GM18508 (cell line): ENCODE results near the gene UNC45A.
"Not testable (repeated sequence)": the region's sequence is repeated elsewhere in the genome, so short reads cannot be mapped to it uniquely, and the experiment has no call there.

Experiments
- ATAC-seq: cut with Tn5 transposase; IDR thresholded peaks from one replicate; pipeline ENCODE4 v1.9.1; 2021; ENCODE audit warnings: moderate number of reproducible peaks; ENCODE audit not compliant: insufficient read depth, unreplicated experiment

The UNC45A gene

DNA sequence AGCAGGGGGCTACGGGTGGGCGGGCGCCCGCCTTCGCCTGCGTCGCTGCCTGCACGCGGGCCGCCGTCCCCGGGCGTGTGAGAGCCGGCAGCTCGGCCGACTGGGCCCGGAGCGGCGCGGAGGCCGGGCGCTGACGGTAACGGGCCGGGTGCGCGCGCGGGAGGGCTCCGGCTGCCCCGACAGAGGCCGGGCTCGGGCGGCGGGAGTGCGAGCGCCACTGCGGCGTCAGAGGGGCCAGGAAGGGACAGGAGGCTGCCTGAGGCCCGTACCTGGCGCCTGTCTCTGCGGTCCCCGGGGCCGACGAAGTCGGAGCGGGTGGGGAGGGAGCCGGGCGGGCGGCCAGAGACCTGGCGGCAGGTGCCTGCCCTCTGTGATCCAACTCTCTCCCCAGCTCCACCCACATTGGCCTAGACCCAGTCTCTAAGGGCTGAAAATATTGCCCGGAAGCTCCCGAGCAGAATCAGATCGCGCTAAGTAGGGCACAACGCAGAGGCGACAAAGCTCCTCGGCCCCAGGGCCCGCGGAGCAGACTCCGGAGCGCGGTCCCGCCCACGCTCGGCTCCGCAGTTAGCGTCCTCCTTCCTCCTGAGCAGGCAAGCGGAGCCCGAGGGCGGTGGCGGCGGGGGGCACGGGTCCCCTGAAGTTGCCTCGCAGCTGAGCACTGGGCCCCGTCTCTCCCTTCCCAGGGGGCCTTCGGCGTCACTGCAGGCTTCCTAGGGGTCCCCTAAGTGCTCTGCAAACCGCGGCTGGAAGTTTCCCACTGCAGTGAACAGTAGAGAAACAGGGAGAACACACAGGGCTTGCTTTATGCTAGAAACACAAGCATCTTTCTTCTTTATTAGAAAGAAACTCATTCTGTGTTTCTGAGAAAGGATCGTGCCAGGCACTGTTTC lies 32.0 kb upstream of the UNC45A start, which contains the start of gene MAN2A2:
MAN2A2 (plus strand) TSS at position 463 of the 893 bp plus-strand sequence. CDS start 906 bp downstream, outside the sequence.
- ATAC-seq, result no peak

DNA sequence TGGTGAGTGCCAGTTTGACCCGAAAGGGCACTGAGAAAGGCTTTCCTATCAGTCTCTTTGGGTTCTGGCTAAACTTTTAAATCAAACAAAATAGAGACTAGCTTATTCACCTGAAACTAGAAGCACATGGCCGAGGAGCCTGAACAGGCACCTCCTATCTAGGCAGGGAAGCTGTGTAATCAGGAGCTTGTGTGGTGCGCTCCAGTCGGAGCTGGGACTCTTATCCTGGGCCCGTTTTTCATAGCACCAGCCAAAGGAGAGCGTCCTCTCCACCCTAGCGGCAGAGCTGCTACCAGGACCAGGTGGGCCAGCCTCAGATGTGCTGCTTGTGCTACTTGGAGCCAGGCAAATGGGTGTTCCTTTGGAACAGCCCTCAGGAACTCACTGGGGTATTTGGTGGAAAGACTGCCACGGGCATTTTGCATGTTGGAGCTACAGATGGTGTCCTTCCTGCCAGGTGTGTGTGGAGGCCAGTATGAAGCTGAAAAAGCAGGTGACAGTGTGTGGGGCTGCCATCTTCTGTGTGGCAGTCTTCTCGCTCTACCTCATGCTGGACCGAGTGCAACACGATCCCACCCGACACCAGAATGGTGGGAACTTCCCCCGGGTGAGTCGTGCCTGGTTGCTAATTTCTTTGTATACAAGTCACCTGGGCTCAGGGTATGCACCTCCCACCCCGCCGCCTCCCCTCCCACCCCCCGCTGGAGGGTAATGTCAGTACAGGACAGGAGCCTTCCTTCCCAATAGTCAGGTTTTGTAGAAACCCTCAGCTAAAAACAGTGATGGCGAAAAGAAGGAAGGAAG lies 31.1 kb upstream of the UNC45A start:
- no peak for ATAC-seq

DNA sequence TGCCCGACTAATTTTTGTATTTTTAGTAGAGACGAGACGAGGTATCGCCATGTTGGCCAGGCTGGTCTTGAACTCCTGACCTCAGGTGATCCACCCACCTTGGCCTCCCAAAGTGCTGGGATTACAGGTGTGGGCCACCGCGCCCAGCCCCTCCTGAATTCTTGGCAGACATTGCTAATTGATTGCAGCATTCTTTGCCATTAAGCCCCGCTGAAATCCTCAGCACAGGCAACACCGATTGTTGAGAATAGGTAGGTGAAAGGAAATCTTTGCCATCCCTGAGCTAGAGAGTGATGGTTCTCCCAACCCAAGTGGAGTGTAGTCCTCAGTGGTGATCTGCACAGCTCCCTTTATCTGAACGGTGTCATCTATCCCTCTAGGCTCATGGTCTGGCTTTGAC lies 30.3 kb upstream of the UNC45A start:
- no peak for ATAC-seq

DNA sequence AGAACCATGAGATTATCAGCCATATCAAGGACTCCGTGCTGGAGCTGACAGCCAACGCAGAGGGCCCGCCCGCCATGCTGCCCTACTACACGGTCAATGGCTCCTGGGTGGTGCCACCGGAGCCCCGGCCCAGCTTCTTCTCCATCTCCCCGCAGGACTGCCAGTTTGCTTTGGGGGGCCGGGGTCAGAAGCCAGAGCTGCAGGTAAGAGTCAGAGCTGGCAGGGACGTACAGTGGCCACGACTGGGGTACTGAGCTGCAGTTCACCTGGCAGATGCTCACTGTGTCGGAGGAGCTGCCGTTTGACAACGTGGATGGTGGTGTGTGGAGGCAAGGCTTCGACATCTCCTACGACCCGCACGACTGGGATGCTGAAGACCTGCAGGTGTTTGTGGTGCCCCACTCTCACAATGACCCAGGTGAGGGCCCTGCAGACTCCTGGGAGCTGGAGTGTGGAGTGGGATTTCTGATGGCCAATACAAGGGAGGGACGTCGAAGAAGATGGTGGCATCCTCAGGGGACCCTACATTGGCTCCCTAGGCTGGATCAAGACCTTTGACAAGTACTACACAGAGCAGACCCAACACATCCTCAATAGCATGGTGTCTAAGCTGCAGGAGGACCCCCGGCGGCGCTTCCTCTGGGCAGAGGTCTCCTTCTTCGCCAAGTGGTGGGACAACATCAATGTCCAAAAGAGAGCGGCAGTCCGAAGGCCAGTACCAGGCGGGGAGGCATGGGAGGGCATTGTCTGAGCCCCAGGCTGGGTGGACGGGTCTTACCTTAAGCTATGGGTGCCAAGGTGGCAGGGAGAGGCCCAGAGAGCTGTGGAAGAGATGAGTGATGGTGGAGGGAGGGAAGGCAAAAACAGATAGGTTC lies 29.5 kb upstream of the UNC45A start:
- ATAC-seq, result no peak

DNA sequence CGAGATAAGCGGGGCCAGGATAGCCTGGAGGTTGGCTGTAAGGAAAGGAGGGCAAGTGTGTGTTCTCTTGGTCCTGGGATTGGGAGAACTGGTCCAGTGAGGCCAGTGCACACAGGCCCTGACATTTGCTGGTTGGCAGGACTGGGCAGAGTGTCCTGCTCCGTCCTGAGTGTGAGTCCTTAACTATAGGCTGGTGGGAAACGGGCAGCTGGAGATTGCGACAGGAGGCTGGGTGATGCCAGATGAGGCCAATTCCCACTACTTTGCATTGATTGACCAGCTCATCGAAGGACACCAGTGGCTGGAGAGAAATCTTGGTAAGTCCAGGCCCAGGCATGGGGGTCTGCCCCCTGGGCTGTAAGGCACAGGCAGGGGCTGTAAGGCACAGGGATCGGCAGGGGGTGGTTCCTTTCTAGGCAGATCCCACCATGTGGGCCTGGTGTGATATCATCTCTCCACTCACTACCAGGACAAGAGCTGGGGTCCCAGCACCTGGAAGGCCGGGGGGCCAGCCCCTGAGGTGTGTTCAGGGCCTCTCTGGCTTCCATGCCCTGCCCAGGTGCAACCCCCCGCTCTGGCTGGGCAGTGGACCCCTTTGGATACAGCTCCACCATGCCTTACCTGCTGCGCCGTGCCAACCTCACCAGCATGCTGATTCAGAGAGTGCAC lies 28.8 kb upstream of the UNC45A start:
- no peak for ATAC-seq

DNA sequence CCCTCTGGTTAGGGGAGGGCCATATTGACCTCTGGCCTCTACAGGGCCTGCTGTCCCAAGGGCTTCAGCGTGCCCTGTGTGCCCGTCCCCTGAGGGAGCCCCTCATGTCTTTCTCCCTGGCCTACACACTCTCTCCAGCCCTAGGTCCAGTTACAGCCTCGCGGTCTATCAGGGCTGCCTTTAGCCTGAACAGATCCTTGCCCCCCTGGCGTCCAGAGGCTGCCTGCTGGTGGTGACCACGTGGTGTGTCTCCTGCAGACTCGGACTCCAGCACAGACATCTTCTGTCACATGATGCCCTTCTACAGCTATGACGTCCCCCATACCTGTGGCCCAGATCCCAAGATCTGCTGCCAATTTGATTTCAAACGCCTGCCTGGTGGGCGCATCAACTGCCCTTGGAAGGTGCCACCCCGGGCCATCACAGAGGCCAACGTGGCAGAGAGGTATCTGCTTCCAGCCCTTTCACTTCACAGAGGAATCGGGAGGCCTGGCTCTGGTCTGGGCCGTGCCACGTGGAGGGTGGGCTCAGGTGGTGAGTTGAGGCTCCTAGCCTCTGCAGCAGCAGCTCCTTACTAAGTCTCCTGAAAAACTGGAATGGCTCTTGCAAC lies 27.9 kb upstream of the UNC45A start:
- ATAC-seq, result no peak

DNA sequence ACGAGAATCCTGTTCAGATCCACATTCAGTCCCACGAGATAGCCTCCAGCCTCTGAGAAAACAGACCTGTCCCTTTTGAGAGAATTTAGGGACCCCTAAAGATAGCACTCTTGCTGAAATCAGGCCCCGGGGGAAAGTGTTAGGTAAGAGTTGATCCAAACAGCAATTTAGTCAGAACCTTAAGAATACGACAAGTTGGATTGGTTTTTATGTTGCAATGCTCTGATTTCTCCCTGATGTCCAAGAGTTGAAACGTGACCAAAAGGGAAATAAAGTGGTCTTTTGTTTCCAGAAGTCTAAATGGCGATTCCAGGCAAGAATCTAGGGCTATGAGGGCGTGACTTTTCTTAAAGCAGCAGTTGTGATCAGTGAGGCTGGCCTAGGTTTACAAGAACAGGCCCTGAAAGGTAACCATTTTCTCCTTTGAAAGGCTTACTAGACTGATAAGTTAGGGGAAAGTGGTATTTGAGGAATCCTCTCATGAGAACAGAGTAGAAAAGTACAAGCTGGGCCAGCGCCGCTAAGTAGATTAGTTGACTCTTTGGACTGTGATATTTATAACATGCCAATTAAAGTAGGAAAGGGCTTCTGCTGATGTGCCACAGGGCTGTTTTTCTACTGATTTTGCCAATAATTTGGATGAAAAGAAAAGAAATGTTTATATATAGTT lies 27.1 kb upstream of the UNC45A start:
- ATAC-seq, result no peak

DNA sequence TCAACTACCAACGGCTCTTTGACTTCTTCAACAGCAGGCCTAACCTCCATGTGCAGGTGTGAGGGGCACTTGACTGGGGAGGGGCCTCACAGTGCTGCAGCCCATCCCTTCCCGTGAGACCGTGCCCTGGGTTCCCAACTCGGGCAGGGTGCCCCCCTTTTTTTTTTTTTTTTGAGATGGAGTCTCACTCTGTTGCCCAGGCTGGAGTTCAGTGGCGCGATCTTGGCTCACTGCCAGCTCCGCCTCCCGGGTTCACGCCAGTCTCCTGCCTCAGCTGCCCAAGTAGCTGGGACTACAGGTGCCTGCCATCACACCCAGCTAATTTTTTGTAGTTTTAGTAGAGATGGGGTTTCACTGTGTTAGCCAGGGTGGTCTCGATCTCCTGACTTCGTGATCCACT lies 25.6 kb upstream of the UNC45A start:
- not testable (repeated sequence) for ATAC-seq

DNA sequence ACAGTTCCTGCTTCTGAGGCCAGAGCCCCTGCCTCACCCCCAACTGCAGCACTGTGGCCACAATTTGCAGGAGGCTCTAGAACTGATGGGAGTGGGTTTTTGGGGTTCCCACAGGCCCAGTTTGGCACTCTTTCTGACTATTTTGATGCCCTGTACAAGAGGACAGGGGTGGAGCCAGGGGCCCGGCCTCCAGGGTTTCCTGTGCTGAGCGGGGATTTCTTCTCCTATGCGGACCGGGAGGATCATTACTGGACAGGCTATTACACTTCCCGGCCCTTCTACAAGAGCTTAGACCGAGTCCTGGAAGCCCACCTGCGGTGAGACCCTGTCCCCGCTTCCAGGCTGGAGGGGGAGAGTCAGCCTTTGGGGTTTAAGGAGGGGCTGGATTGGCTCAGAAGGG lies 25.1 kb upstream of the UNC45A start:
- ATAC-seq, result no peak

DNA sequence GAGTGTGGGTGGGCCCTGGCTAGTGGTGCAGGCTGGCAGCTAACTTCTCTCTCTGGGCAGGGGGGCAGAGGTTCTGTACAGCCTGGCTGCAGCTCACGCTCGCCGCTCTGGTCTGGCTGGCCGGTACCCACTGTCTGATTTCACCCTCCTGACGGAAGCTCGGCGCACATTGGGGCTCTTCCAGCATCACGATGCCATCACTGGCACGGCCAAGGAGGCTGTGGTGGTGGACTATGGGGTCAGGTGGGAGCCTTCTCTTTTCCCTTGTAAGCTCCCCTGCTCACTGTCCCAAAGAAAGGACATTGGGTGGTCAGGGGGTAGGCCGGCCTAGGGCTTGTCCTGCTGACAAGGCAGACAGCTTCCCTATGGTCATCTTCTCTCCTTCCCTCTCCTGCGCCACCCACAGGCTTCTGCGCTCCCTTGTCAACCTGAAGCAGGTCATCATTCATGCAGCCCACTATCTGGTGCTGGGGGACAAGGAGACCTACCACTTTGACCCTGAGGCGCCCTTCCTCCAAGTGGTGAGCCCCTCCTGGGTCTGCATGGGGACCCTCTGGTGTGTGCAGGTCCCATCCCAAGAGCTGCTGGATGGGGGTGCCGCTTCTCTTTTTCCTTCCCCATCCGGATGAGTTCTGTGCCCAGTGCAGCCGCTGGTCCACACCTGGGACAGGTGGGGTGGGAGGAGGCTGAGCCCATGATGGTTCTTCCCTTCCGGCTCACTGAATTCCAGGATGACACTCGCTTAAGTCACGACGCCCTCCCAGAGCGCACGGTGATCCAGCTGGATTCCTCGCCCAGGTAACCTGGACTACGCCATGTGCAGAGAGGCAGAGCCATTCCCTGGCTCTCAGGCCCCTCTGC lies 24.4 kb upstream of the UNC45A start:
- no peak for ATAC-seq

DNA sequence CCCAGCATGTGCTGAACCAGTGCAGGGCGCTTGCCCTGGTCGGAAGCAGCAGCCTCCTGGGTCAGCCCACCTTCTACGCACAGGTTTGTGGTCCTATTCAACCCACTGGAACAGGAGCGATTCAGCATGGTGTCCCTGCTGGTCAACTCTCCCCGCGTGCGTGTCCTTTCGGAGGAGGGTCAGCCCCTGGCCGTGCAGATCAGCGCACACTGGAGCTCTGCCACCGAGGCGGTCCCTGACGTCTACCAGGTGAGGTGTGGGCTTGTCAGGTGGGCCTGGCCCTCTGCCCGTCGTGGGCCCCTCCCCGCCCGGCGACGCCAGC lies 23.8 kb upstream of the UNC45A start:
- no peak for ATAC-seq

DNA sequence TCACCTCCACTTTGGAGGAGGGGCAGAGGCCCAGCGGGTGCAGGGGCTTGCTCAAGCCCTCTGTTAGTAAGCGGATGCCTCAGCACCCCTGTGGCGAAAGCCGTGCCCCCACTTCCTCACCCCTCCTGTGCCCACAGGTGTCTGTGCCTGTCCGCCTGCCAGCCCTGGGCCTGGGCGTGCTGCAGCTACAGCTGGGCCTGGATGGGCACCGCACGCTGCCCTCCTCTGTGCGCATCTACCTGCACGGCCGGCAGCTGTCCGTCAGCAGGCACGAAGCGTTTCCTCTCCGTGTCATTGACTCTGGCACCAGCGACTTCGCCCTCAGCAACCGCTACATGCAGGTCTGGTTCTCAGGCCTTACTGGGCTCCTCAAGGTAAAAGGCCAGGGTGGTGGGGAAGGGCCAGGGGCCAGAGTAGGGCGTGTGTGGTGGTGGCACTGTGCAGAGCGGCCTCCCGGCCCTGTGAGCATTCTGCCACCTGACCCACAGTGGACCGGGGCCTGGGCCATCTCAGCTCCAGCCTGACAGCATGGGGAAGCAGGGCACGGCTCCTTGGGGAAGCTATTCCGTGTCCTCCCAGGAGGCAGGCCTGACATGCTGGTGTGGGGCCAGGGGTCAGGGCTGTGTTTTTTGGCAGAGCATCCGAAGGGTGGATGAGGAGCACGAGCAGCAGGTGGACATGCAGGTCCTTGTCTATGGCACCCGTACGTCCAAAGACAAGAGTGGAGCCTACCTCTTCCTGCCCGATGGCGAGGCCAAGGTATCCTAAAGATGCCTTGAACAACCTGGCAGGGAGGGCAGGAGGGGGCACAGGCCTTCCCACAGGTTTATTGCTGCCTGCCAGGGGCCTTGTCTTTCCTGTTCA lies 22.9 kb upstream of the UNC45A start:
- ATAC-seq, result no peak

DNA sequence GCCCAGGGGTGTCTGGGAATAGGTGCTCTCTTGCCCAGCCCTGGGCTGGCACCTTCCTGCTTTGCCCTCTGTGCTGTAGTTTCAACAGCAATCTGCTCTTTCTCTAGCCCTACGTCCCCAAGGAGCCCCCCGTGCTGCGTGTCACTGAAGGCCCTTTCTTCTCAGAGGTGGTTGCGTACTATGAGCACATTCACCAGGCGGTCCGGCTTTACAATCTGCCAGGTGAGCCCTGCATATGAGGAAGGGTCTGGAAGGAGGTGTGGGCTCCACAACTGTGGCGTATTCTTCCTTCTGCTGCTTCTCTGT lies 22.4 kb upstream of the UNC45A start:
- no peak for ATAC-seq

DNA sequence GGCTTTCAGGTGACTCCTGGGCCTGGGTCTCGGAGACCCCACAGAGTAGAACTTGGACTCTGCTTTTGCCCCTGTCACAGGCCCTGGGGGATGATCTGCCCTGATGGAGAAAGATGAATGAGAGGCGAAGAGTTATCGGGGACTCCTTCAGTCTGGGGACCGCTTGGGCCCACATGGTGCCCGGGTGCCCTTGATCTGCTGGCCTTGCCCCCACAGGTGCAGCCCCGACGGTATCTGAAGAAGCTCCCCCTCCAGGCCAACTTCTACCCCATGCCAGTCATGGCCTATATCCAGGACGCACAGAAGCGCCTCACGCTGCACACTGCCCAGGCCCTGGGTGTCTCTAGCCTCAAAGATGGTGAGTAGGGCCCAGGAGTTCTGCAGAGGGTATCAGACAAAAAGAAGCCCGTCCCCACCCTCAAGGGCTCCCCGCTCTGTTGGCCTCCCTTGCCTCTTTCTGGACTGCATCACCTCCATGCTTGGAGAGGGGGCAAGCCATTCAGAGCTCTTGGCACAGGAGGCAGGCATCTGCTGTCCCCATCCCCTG lies 21.6 kb upstream of the UNC45A start:
- ATAC-seq, result no peak

DNA sequence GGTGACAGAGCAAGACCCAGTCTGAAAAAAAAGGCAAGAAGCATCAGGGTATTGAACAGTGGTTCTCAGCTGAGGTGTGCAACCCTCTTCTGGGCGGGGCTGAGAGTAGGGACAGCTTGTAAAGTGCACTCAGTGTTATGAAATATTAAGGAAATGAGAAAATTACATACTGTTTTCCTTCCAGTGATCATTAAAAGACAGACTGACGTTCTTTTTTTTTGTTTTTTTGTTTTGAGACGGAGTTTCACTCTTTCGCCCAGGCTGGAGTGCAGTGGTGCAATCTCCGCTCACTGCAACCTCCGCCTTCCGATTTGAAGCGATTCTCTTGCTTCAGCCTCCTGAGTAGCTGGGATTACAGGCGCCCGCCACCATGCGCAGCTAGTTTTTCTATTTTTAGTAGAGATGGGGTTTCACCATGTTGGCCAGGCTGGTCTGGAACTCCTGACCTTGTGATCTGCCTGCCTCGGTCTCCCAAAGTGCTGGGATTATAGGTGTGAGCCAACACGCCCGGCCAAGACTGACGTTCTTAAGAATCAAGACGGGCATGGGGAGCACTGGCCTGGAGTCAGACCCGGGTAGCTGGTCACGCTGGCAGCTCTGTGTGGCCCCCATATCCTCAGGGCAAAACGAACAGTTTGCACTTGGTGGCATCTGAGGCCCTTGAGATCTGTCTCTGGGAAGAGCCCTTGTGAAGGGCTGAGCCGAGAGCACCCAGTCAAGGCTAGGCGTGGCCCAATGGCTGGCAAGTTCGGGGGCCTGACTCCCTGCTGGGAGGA lies 20.6 kb upstream of the UNC45A start:
- no peak for ATAC-seq

DNA sequence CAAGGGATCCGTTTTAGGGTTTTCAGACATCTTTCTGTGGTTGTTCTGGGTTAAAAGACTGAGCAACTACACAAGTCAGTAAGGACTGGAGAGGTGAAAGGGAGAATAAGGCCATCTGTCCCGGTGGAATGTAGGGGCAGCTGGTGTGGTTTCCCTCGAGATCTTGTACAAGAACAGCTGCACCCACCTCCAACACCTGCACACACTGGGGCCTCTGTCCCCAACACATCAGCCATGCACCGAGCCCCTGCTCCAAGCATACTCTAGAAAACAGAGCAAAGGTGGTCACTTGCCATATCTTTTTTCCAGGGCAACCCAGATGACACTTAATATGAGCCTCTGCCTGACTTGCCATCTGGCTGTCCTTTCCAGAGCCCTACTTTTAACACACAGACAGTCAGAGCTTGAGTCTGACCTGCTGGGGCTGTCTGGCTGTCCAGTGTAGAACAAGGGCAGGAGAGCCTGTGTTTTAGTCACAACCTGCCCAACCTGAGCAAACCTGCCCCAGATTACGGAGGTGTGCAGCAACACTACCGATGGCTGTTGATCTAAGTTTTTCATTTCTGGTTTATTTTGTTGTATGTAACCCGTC lies 19.8 kb upstream of the UNC45A start:
- no peak for ATAC-seq
